Stimulated activated CD8-positive, alpha-beta memory T cell treated with anti-CD3 and anti-CD28 coated beads, Interleukin-4, amount 100 ng/mL, for 4 hours (primary cell): ENCODE measurements around the gene UBP1.
"Not testable (repeated sequence)": the region's sequence is repeated elsewhere in the genome, so short reads cannot be mapped to it uniquely, and the experiment has no call there.

Experiments used
- DNase-seq, 2 donors: peaks; one replicate each; pipeline ENCODE4 v3.0.0-alpha.2; 2020; ENCODE audit warnings: low read depth in 2 of 2, low spot score in 1 of 2

The UBP1 gene

GRCh38 chr3:33440328-33441224, at the start of gene UBP1:
TSS of gene UBP1 (minus strand) at chr3:33440405. CDS start at chr3:33439848, 557 bp downstream.
- DNase-seq = peak; percentile 85 to 93

- no peak for DNase-seq
Observed at GRCh38 chr3:33488683-33489082, 48.5 kb upstream of the UBP1 start.

- no peak for DNase-seq
Observed at GRCh38 chr3:33488246-33488645, 48.0 kb upstream of the UBP1 start.

GRCh38 chr3:33482111-33482521, 41.9 kb upstream of the UBP1 start:
- no peak for DNase-seq

GRCh38 chr3:33474896-33475295, 34.7 kb upstream of the UBP1 start:
- no peak for DNase-seq

- no peak for DNase-seq
Observed at GRCh38 chr3:33473813-33474212, 33.6 kb upstream of the UBP1 start.

- no peak for DNase-seq
Observed at GRCh38 chr3:33467786-33468185, 27.6 kb upstream of the UBP1 start.

- no peak for DNase-seq
Observed at GRCh38 chr3:33461097-33461496, 20.9 kb upstream of the UBP1 start.

GRCh38 chr3:33459577-33459976, 19.4 kb upstream of the UBP1 start:
- DNase-seq = not testable (repeated sequence)

- DNase-seq = no peak
Observed at GRCh38 chr3:33458446-33458845, 18.2 kb upstream of the UBP1 start.

GRCh38 chr3:33456756-33457155, 16.6 kb upstream of the UBP1 start:
- no peak for DNase-seq

GRCh38 chr3:33453331-33453761, 13.1 kb upstream of the UBP1 start:
- no peak for DNase-seq

GRCh38 chr3:33451994-33452393, 11.8 kb upstream of the UBP1 start:
- DNase-seq = not testable (repeated sequence)

- no peak for DNase-seq
Observed at GRCh38 chr3:33447958-33448357, 7.8 kb upstream of the UBP1 start.

- not testable (repeated sequence) for DNase-seq
Observed at GRCh38 chr3:33447256-33447625, 7.0 kb upstream of the UBP1 start.

GRCh38 chr3:33442190-33442589, 2.0 kb upstream of the UBP1 start:
- DNase-seq = no peak

- no peak for DNase-seq
Observed at GRCh38 chr3:33441225-33441976, 1.2 kb upstream of the UBP1 start.

- peak; percentile 4 to 8 for DNase-seq
Observed at GRCh38 chr3:33439546-33440327, 468 bp downstream of the UBP1 start.

GRCh38 chr3:33438881-33439545, 1.2 kb downstream of the UBP1 start:
- DNase-seq = no peak

- DNase-seq = no peak
Observed at GRCh38 chr3:33438284-33438668, 1.9 kb downstream of the UBP1 start.
